GM18520 (cell line): ENCODE measurements around the gene TYROBP.
"Not testable (repeated sequence)": the region's sequence is repeated elsewhere in the genome, so short reads cannot be mapped to it uniquely, and the experiment has no call there.

Experiments
- ATAC-seq: cut with Tn5 transposase; IDR thresholded peaks from one replicate; pipeline ENCODE4 v1.9.1; 2021; ENCODE audit not compliant: unreplicated experiment

The TYROBP gene

GRCh38 chr19:35908010-35908441, at the start of gene TYROBP:
TYROBP (minus strand) TSS chr19:35908295; CDS start chr19:35908228, 67 bp downstream.
- ATAC-seq: no peak

GRCh38 chr19:35957411-35957810, 49.3 kb upstream of the TYROBP start:
- ATAC-seq: not testable (repeated sequence)

GRCh38 chr19:35955881-35956634, 48.0 kb upstream of the TYROBP start:
- ATAC-seq: no peak

- no peak for ATAC-seq
Measured at GRCh38 chr19:35949131-35949530, 41.0 kb upstream of the TYROBP start.

GRCh38 chr19:35946203-35946602, 38.1 kb upstream of the TYROBP start:
- ATAC-seq: no peak

- ATAC-seq: no peak
Measured at GRCh38 chr19:35945121-35945790, 37.2 kb upstream of the TYROBP start.

- ATAC-seq: no peak
Measured at GRCh38 chr19:35944556-35944955, 36.5 kb upstream of the TYROBP start.

GRCh38 chr19:35943321-35944301, 35.5 kb upstream of the TYROBP start:
- no peak for ATAC-seq

- ATAC-seq: no peak
Measured at GRCh38 chr19:35942235-35942634, 34.1 kb upstream of the TYROBP start.

- no peak for ATAC-seq
Measured at GRCh38 chr19:35940839-35941238, 32.7 kb upstream of the TYROBP start.

- ATAC-seq: no peak
Measured at GRCh38 chr19:35940078-35940775, 32.1 kb upstream of the TYROBP start.

- no peak for ATAC-seq
Measured at GRCh38 chr19:35939307-35940077, 31.4 kb upstream of the TYROBP start.

GRCh38 chr19:35938282-35939224, 30.5 kb upstream of the TYROBP start:
- ATAC-seq: no peak

GRCh38 chr19:35937345-35938281, 29.5 kb upstream of the TYROBP start:
- no peak for ATAC-seq

GRCh38 chr19:35936738-35937268, 28.7 kb upstream of the TYROBP start:
- ATAC-seq: no peak

GRCh38 chr19:35935911-35936737, 28.0 kb upstream of the TYROBP start, which contains the start of gene LRFN3:
LRFN3 (plus strand) TSS chr19:35936374; CDS start chr19:35939426, 3,052 bp downstream.
- no peak for ATAC-seq
